PC-9 (cell line): ENCODE measurements around the gene CABP7.

Experiments used
- EZH2 ChIP-seq: fragments of 200-600 bp; sonication (generic); IDR thresholded peaks from 2 replicates; pipeline ENCODE4 v1.8.0; 2017; ENCODE audit warnings: antibody characterized with exemption, low read depth
- TF ChIP-seq, protein P1 (sequence below): fragments of 200-600 bp; sonication (generic); conservative IDR thresholded peaks from 2 replicates; pipeline ENCODE4 v1.6.1; 2017; ENCODE audit warnings: mixed run types, antibody characterized with exemption, mild to moderate bottlenecking, moderate library complexity

DNA sequence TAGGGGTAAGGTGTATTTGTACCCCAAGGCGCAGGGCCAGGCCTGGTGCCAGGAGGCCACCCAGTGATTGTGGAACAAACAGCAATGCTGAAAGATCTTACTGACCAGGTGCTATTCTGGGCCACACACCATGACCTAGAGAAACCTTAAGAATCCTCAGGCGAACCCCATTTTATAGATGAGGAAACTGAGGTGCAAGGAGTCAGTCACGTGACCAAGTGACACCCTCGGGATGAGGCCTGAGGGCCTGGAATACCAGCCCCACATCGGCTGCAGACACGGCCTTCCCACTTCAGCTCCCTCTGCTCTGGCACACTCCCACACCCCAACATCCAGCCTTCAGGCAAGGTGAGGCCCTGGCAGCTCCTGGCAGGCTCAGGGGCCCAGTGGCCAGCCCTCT is 13.1 kb downstream of the CABP7 start:
- TF ChIP-seq, protein P1, sequence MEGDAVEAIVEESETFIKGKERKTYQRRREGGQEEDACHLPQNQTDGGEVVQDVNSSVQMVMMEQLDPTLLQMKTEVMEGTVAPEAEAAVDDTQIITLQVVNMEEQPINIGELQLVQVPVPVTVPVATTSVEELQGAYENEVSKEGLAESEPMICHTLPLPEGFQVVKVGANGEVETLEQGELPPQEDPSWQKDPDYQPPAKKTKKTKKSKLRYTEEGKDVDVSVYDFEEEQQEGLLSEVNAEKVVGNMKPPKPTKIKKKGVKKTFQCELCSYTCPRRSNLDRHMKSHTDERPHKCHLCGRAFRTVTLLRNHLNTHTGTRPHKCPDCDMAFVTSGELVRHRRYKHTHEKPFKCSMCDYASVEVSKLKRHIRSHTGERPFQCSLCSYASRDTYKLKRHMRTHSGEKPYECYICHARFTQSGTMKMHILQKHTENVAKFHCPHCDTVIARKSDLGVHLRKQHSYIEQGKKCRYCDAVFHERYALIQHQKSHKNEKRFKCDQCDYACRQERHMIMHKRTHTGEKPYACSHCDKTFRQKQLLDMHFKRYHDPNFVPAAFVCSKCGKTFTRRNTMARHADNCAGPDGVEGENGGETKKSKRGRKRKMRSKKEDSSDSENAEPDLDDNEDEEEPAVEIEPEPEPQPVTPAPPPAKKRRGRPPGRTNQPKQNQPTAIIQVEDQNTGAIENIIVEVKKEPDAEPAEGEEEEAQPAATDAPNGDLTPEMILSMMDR, result no peak
- no peak for TF ChIP-seq EZH2
